Activated B cell treated with CpG ODN at 0.5 μM for 24 hours (primary cell): Measurements from ENCODE around the gene SLC9C1. TPM values are rescaled to one million over a fixed set of nuclear protein-coding genes. Genes with fewer than 3 reads are reported as not detected.

Source experiments
- ATAC-seq: fragments of 200-7000 bp; cut with Tn5 transposase; one replicate; pipeline ENCODE4 v1.10.0; 2021; ENCODE audit warnings: low read depth, mild to moderate bottlenecking, moderate library complexity
- CTCF ChIA-PET: fragments of 350-600 bp; sonication (Branson Sonifier 250); formaldehyde crosslinking; loops from one replicate; lab custom pipeline; 2021; ENCODE audit warnings: antibody characterized with exemption; lab: Charles Lee
- POLR2A ChIA-PET: fragments of 350-600 bp; sonication (Branson Sonifier 250); formaldehyde crosslinking; loops from one replicate; lab custom pipeline; 2021; ENCODE audit warnings: antibody characterized with exemption; lab: Charles Lee
- DNase-seq: peaks from one replicate; pipeline ENCODE4 v3.0.0; 2022
- H3K27ac Mint-ChIP-seq: one replicate; pipeline ENCODE4 v1.8.0; 2020; ENCODE audit warnings: mixed read lengths
- H3K27me3 Mint-ChIP-seq: one replicate; pipeline ENCODE4 v1.8.0; 2021; ENCODE audit warnings: mixed read lengths
- H3K36me3 Mint-ChIP-seq: one replicate; pipeline ENCODE4 v1.8.0; 2021; ENCODE audit warnings: low read depth, mixed read lengths
- H3K4me1 Mint-ChIP-seq: one replicate; pipeline ENCODE4 v1.8.0; 2021; ENCODE audit warnings: mixed read lengths
- H3K4me3 Mint-ChIP-seq: one replicate; pipeline ENCODE4 v1.8.0; 2020; ENCODE audit warnings: mild to moderate bottlenecking, mixed read lengths
- H3K9me3 Mint-ChIP-seq: one replicate; pipeline ENCODE4 v1.8.0; 2020; ENCODE audit warnings: mixed read lengths
- CTCF ChIP-seq: fragments of 200-600 bp; IDR thresholded peaks from one replicate; pipeline ENCODE4 v1.8.0; 2022; ENCODE audit warnings: antibody characterized with exemption, mild to moderate bottlenecking
- intact Hi-C: fragments of 100-400 bp; cut with micrococcal nuclease; formaldehyde crosslinking; loops from one replicate; pipeline ENCODE4 v1.15.1; 2024
- total RNA-seq: library from RNA; stranded (reverse); gene quantifications from 2 replicates; pipeline ENCODE4 v1.2.3, GENCODE V29; 2022

SLC9C1 gene
- total RNA-seq, 1 donor from 2014 or later: 0.58 TPM

GRCh38 chr3:112314649-112315048, 20.6 kb upstream of the SLC9C1 start:
- ChIA-PET CTCF (interaction anchor here (1.1 to 2.0 kb wide), 2 partner anchors 10 to 207 kb away, joined by 3 to 10 read pairs; no protein-coding TSS in a partner anchor), POLR2A (no interaction called here)
- DNase-seq (no peak), ATAC-seq (no peak)
- Mint-ChIP-seq H3K4me3 (no peak overlapping the region), H3K9me3 (peaks cover 4% of the 10 kb centered on the region), H3K4me1 (peaks cover 8% of the 10 kb centered on the region), H3K27me3 (no peaks in the 10 kb centered on the region), H3K36me3 (no peaks in the 10 kb centered on the region), H3K27ac (no peak overlapping the region)
- no peak for TF ChIP-seq CTCF
- intact Hi-C loops: no loop called here

- Mint-ChIP-seq H3K27ac (no peak overlapping the region), H3K9me3 (no peaks in the 10 kb centered on the region), H3K36me3 (no peaks in the 10 kb centered on the region), H3K4me1 (no peaks in the 10 kb centered on the region), H3K4me3 (no peak overlapping the region), H3K27me3 (no peaks in the 10 kb centered on the region)
- TF ChIP-seq CTCF: no peak
- POLR2A ChIA-PET: no interaction called here
- ATAC-seq (no peak), DNase-seq (no peak)
- intact Hi-C loops: no loop called here
- CTCF ChIA-PET: no interaction called here
Measured at GRCh38 chr3:112308151-112308911, 14.3 kb upstream of the SLC9C1 start.

GRCh38 chr3:112307557-112307956, 13.5 kb upstream of the SLC9C1 start:
- H3K4me3 Mint-ChIP-seq: no peak overlapping the region
- H3K4me1 Mint-ChIP-seq: no peaks in the 10 kb centered on the region
- DNase-seq (no peak), ATAC-seq (no peak)
- H3K27ac Mint-ChIP-seq: no peak overlapping the region
- CTCF ChIA-PET: interaction anchor here (0.5 kb wide), 1 partner anchor 233 kb away, joined by 3 read pairs; no protein-coding TSS in a partner anchor
- intact Hi-C loops: no loop called here
- POLR2A ChIA-PET: no interaction called here
- no peaks in the 10 kb centered on the region for H3K27me3 Mint-ChIP-seq
- no peaks in the 10 kb centered on the region for H3K9me3 Mint-ChIP-seq
- H3K36me3 Mint-ChIP-seq: no peaks in the 10 kb centered on the region
- TF ChIP-seq CTCF: no peak

- no peak overlapping the region for H3K27ac Mint-ChIP-seq
- H3K4me1 Mint-ChIP-seq: no peaks in the 10 kb centered on the region
- DNase-seq: no peak
- intact Hi-C loops: no loop called here
- no peak for TF ChIP-seq CTCF
- no peaks in the 10 kb centered on the region for H3K27me3 Mint-ChIP-seq
- H3K36me3 Mint-ChIP-seq: no peaks in the 10 kb centered on the region
- ATAC-seq: no peak
- POLR2A ChIA-PET: interaction anchor here (0.7 kb wide), 1 partner anchor 192 kb away, joined by 3 read pairs; no protein-coding TSS in a partner anchor
- CTCF ChIA-PET: no interaction called here
- no peaks in the 10 kb centered on the region for H3K9me3 Mint-ChIP-seq
- no peak overlapping the region for H3K4me3 Mint-ChIP-seq
Measured at GRCh38 chr3:112306825-112307224, 12.8 kb upstream of the SLC9C1 start.

- Mint-ChIP-seq H3K4me1 (peaks cover 6% of the 10 kb centered on the region), H3K4me3 (no peak overlapping the region), H3K9me3 (no peaks in the 10 kb centered on the region), H3K36me3 (no peaks in the 10 kb centered on the region), H3K27ac (no peak overlapping the region), H3K27me3 (no peaks in the 10 kb centered on the region)
- ChIA-PET CTCF (interaction anchor here (0.9 to 4.5 kb wide), 5 partner anchors 9 to 193 kb away, joined by 3 to 26 read pairs (median 10); partner anchors contain the start of gene SLC9C1), POLR2A (interaction anchor here (0.9 to 2.4 kb wide), 5 partner anchors 10 to 194 kb away, joined by 3 to 19 read pairs (median 4); partner anchors contain the start of genes CD200, GCSAM and SLC9C1)
- no peak for DNase-seq
- no peak for TF ChIP-seq CTCF
- intact Hi-C loops: loop anchor here (2.0 kb wide), 1 partner anchor 16 kb away; no protein-coding TSS in a partner anchor
- no peak for ATAC-seq
Measured at GRCh38 chr3:112304611-112305010, 10.6 kb upstream of the SLC9C1 start.
